GM18907 (cell line): ENCODE results near the gene SLC12A1.
"Not testable (repeated sequence)": the region's sequence is repeated elsewhere in the genome, so short reads cannot be mapped to it uniquely, and the experiment has no call there.

ENCODE experiments used
- ATAC-seq: cut with Tn5 transposase; IDR thresholded peaks from one replicate; pipeline ENCODE4 v1.9.1; 2021; ENCODE audit warnings: mild to moderate bottlenecking, moderate library complexity; ENCODE audit not compliant: unreplicated experiment

The SLC12A1 gene

DNA sequence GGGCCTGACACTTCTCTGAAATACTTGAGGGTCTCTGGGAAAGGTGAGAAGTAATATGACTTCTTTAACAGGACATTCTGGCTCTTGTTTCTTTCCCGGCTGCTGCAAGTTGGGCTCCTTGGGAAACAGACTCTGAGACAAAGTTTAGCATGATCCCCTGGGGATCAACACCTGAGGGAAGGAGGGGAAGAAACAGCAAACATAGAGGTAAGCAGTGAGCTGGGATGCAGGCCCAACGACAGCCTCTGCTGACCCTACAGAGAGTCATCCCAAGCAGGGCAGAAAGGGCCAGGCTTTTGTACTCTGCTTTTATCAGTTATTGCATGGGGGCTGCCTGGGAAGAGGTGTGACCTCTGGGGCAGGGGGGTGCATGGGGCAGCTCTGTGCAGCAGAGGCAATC, 98.3 kb downstream of the SLC12A1 start:
- ATAC-seq: no peak

GRCh38 chr15:48306639-48307038, 100.5 kb downstream of the SLC12A1 start:
- no peak for ATAC-seq

DNA sequence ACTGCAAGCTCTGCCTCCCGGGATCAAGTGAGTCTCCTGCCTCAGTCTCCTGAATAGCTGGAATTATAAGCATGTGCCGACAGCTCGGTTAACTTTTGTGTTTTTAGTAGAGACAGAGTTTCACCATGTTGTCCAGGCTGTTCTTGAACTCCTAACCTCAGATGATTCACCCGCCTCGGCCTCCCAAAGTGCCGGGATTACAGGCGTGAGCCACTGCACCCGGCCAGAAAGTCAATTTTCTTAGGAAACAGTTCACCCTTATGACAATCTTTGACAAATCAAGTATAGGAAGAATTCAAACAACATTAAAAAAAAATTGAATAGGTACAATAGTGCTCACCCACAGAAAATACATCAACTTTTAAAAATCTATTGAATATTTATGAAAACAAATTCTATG, 101.5 kb downstream of the SLC12A1 start:
- ATAC-seq: no peak

GRCh38 chr15:48309740-48310139, 103.6 kb downstream of the SLC12A1 start:
- ATAC-seq: no peak

- ATAC-seq: no peak
These were observed 107.1 kb downstream of the SLC12A1 start for GRCh38 chr15:48313216-48313615.

- no peak for ATAC-seq
These were observed 108.9 kb downstream of the SLC12A1 start for GRCh38 chr15:48315041-48315440.

- no peak for ATAC-seq
These were observed 111.1 kb downstream of the SLC12A1 start for GRCh38 chr15:48317221-48317620.

DNA sequence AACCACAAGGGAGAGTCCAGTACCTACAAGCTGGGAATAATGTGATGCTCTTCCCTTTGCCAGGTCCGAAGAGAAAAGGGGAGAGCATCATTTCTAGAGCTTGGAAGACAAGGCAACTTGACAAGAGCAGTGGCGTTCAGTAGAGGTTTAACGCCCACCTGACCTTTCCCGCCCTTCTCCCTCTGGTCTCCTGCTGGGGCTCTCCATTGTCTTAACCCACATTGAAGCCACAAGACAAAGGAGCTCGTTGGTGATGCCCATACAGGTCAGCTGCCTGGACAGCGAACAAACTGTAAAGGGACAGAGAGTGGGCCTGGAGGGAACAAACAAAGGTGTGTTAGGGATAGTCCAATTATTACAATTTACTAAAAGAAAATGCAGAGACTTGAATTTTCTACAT, 112.0 kb downstream of the SLC12A1 start:
- no peak for ATAC-seq

- ATAC-seq: no peak
These were observed 117.2 kb downstream of the SLC12A1 start for GRCh38 chr15:48323294-48323693.

DNA sequence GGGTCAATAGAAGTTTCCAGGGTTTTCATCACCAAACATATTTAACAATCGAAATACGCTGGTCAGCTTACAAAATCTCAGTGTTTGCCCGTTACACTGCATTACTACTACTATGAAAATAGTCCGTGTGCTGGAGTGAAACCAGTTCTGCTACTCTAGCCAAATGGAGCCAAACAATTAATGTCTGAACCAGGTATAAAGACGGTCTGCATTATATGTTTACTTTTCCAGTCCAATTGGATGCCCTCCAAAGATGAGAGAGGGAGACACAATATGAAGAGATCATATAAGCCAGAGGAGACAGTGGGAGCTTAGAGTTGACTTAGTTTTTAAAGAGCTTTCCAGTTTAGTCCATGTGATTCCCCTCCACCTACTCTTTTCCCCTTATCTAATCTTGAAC, 118.8 kb downstream of the SLC12A1 start:
- no peak for ATAC-seq

- ATAC-seq: peak; percentile 45
These were observed 119.3 kb downstream of the SLC12A1 start for GRCh38 chr15:48325400-48325799.

- not testable (repeated sequence) for ATAC-seq
These were observed 120.1 kb downstream of the SLC12A1 start for GRCh38 chr15:48326180-48326579.

- no peak for ATAC-seq
These were observed 124.1 kb downstream of the SLC12A1 start for GRCh38 chr15:48330105-48330785.

- ATAC-seq: peak; percentile 87
These were observed 125.0 kb downstream of the SLC12A1 start, which contains the start of gene DUT for GRCh38 chr15:48330855-48331795. TSS of gene DUT (plus strand) at chr15:48331429. CDS start at chr15:48331516, 87 bp downstream.

DNA sequence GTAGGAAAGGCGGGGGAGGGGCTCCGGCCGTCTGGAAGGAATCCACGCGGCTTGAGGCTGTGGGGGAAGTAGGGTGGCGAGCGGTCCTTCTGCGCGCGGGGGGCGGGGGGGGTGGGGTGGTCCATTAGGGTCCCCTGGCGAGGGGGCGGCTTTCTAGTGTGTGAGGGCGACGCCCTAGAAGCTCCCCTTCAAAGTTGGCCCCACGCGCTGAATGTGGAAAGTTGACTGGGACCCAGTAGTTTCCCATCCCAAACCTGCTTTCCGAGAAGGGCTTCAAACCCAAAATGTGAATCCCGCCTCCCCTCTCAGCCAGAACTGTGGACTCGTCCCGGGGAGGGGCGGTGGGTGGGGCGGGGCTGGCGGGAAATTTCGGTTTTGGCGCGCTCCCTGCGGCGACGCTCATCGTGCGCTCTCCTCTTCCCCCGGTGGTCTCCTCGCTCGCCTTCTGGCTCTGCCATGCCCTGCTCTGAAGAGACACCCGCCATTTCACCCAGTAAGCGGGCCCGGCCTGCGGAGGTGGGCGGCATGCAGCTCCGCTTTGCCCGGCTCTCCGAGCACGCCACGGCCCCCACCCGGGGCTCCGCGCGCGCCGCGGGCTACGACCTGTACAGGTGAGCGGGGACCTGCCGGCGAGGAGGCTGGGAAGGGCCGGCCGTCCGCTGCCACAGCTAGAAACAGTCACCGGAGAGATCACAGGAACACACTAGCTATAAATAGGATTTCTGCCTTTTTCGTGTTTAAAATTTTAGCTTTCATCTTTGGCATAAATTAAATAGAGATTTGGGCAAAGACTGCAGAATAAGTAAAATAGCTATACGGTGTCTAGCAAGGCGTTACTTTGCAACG, 125.9 kb downstream of the SLC12A1 start:
- peak; percentile 66 for ATAC-seq

- no peak for ATAC-seq
These were observed 126.5 kb downstream of the SLC12A1 start for GRCh38 chr15:48332642-48333034.

GRCh38 chr15:48333540-48333939, 127.4 kb downstream of the SLC12A1 start:
- ATAC-seq: no peak

DNA sequence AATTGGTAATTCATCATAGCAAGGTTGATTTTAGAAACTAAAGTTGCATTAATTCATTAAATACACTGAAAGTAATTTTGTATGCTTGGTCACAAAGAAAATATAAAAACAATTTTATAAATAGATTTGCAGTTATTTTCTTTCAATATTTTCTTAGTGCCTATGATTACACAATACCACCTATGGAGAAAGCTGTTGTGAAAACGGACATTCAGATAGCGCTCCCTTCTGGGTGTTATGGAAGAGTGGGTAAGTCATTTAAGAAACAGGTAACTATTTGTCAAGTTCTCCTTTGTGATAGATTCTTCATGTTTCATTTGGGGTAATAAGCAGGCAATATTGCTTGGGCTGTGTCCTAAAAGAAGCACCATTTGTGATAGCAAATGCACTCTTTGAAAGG, 128.2 kb downstream of the SLC12A1 start:
- ATAC-seq: no peak

GRCh38 chr15:48336940-48337339, 130.8 kb downstream of the SLC12A1 start:
- ATAC-seq: no peak

DNA sequence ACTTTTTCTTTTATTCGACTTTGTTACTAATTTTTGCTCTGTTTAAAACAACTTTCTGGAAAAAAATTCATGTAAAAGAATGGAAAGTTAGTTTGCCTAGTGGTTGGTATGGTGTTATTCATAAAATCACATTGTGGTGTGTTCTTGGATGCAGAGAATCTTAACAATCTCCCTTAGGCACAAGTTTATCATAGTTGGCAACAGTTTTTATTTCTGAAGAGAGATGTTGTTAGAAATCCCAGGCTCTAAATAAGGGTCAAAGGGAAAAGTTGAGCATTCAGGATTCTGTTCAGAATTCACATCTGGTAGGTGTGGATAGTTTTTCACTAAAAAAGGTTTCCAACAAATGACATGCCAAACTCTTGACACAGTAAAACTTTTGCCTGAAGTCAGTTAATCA, 131.5 kb downstream of the SLC12A1 start:
- ATAC-seq: no peak

DNA sequence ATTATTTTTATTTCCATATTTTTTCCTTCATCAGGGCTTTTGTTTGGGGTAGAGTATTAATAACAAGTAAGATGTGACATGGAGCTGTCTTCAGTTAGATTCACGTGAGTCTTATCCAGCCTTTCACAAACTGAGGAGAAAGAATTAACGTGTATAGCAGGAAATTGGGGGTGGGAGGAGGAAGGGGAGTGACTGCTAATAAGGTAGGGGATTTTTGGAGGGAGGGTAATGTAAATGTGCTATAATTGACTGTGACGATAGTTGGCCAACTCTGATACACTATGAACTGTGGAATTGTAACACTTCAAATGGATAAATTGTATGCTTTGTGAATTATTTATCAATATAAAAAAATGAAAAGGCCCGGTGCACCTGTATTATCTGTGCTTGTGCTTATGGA, 134.0 kb downstream of the SLC12A1 start:
- ATAC-seq: no peak
